Embryonic facial prominence (tissue), 1 donor: Measurements from ENCODE around the gene SDS.

Experiments used
- DNase-seq: peaks from one replicate; pipeline ENCODE4 v3.0.0-alpha.2; 2016; ENCODE audit errors: extremely low spot score

The SDS gene

DNA sequence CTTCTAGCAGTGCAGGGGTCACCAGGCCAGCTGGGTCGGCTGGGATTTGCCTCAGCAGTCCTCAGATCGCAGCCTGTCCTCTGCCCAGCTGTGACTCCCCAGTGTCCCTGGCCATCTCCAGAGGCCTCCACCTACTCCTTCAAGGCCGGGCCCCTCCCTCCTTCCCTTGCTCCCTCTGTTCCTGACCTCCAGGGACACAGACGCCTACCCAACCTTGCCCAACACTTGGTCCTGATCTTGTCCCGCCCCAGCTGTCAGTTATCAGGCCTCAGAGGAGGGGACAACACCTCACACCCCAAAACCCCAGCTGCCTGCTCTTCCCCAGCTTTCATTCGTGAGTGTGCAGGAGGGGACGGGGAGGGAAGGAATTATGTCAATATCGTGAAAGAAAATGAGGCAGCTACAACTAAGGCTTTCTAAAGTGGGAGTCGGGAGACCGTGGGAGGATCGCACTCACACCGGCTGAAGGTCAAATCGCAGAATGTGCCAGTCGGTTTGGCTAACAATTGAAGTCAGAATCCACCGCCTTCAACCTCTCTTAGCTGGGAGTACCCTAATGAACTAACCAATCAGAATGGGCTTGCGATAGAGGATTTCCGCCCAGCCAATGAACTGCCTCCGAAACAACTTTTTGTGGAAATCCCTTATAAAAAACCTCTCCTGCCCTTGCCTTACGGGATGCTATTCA lies 54.7 kb downstream of the SDS start:
- no peak for DNase-seq

DNA sequence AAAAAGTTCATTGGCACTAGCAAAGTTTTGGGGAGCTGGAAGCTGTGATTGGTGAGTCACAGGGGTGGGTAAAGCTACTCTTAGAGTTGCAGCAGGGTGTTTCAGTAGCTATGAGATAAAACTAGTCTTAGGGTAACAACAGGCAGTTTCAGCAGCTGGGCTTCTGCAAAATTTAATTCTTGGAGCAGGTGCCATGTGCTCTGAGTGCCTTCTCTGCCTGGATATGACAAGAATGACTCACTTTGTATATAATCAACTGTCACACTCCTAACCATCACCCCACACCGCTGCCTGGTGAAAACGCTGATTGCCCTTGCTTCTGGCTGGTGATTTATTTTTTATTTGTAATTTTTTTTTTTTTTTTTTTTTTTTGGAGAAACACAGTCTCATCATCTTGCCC lies 55.8 kb downstream of the SDS start:
- no peak for DNase-seq

DNA sequence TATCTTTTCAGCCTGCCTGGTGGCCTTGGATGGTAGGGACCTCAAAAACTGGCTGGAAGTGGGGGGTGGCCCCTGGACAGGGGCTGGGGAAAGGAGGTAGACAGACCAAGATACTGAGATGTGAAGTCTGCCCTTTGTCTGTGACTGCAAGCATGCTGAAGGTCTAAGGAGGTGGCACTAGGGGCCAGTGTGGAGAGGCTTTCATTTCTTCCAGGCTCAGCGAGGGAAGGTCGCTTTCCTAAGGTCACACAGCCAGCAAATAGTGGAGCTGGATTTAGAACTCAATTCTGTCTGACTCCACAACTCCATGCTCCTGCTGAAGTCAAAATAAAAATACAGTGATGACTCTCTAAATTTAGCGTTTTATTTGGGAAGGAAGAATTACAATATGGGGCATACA lies 56.6 kb downstream of the SDS start:
- no peak for DNase-seq

DNA sequence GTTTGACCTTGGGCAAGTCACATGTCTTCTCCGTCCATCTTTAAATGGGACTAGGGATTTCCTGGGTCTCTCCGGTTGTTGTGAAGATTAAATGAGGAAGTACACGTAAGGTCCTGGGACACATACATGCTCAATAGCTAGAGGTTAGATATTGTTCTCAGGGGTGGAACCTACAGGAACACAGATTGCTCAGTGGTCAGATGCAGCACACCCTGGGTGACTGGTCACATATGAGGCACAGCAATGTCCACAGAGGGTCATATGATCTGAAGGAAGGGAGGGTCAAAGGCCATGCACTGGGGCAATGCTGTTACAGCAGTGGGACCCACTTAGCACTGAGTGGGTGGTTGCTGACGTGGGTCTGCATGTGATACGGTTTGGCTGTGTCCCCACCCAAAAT lies 57.3 kb downstream of the SDS start:
- no peak for DNase-seq

DNA sequence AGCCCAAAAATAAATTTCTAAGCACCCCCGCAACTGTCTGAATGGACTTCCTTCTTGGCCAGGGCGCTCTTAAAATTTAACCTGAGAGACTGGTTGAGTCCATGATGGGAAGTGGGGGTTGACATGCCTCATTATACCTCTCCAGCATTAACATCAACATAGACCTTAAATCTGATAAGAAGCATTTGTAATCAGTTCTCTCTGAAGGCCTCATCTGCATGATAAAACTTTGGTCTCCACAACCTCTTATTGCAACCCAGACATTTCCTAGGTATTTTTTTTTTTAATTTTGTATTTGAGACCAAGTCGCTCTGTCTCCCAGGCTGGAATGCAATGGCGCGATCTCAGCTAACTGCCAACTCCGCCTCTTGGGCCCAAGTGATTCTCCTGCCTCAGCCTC lies 58.4 kb downstream of the SDS start:
- DNase-seq = no peak
